ENCODE measurements around the gene ZNF785. TPM values are rescaled to one million over a fixed set of nuclear protein-coding genes. Genes with fewer than 3 reads are reported as not detected.

Gene ZNF785
- total and polyA plus RNA-seq, 2 experiments from 2014 or later: 4.9 to 7.1 TPM

DNA sequence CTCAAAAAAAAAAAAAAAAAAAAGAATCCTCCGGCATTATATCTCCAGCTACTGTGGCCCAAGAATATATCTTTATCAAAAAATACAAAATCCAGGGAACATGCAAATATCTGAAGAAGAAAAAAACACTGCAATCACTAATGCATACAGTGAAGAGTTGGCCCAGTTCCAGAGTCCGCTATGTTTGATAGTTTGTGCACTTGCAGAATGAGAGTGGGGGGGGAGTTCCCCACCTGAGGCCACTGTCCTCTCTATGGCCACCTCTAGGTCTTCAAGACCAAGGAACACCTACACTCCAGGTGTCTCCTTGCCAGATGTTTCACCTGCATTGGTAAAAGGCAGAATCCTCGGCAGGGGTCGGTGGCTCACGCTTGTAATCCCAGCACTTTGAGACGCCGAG is 4.0 kb downstream of the ZNF785 start (continued):
- TF ChIP-seq REST (IDR thresholded peaks at IDR 0.05; ENCODE audit: unreplicated experiment) (no peak), JUNB (IDR thresholded peaks at IDR 0.05; ENCODE audit: unreplicated experiment) (no peak), ZNF331 (CRISPR knock-in tag; IDR thresholded peaks at IDR 0.05; ENCODE audit: low read depth) (no peak), NANOG (IDR thresholded peaks at IDR 0.05; ENCODE audit: borderline replicate concordance) (no peak), CREB1 (CRISPR knock-in tag; IDR thresholded peaks at IDR 0.05; ENCODE audit: low read depth) (no peak), EZH2phosphoT487 (IDR thresholded peaks at IDR 0.05; ENCODE audit: unreplicated experiment) (no peak)

DNA sequence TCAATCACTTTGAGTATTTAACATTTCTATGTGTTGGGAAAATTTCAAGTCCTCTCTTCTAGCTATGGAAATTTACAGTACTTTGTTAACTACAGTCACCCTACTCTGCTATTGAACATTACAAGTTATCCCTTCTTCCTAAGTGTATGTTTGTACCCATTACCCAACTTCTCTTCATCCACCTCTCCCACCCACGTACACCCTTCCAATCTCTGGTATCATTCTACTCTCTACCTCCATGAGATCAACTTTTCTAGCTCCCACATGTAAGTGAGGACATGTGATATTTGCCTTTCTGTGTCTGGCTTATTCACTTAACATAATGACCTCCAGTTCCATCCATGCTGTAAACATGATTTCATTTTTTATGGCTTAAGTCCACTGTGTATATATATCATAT is 10.8 kb downstream of the ZNF785 start:
- DNase-seq (ENCODE audit: low spot score) (no peak), ATAC-seq (no peak)
- Mint-ChIP-seq H3K9me3 (no peaks in the 10 kb centered on the region), H3K27me3 (ENCODE audit: insufficient read depth, low read depth, poor library complexity) (peaks cover 6% of the 10 kb centered on the region), H3K27ac (no peak overlapping the region), H3K36me3 (ENCODE audit: low read depth) (peaks cover 10% of the 10 kb centered on the region; the same call in 2 of the 3 replicates), H3K4me3 (no peak overlapping the region), H3K4me1 (peaks cover 12% of the 10 kb centered on the region)
- peaks cover 7% of the 10 kb centered on the region; the same call in 1 of the 2 replicates for H4K20me1 ChIP-seq (replicated peaks; ENCODE audit: insufficient read depth)
- 0 out of 2 replicates have a peak, but pooled peaks cover 12% of the 10 kb centered on the region for H3F3A ChIP-seq (replicated peaks; ENCODE audit: low read depth)
- H3K4me2 ChIP-seq: no peak overlapping the region
- H3K4me3 ChIP-seq: no peak overlapping the region
- H3K36me3 ChIP-seq (ENCODE audit: insufficient read depth): no peaks in the 10 kb centered on the region
- no peaks in the 10 kb centered on the region for H3K27me3 ChIP-seq (ENCODE audit: insufficient read depth)
- TF ChIP-seq CTCF (conservative IDR thresholded peaks at IDR 0.05; ENCODE audit: low read depth in 2 of 2) (no peak), ZNF114 (CRISPR knock-in tag; IDR thresholded peaks at IDR 0.05) (no peak), POLR2AphosphoS5 (IDR thresholded peaks at IDR 0.05; ENCODE audit: low read depth) (no peak), STAT1 (IDR thresholded peaks at IDR 0.05; ENCODE audit: unreplicated experiment) (no peak), NANOG (IDR thresholded peaks at IDR 0.05; ENCODE audit: borderline replicate concordance) (no peak), JUNB (IDR thresholded peaks at IDR 0.05; ENCODE audit: unreplicated experiment) (no peak), REST (IDR thresholded peaks at IDR 0.05; ENCODE audit: unreplicated experiment) (no peak)
- no peaks in the 10 kb centered on the region; the same call in 1 of the 2 replicates for H3K79me2 ChIP-seq (replicated peaks; ENCODE audit: insufficient read depth)
- no peaks in the 10 kb centered on the region for H3K9me2 ChIP-seq (ENCODE audit: insufficient read depth)
- H2AFZ ChIP-seq: no peak overlapping the region
- no peak overlapping the region for H3K27ac ChIP-seq (ENCODE audit: low read depth)
- H3K4me1 ChIP-seq (ENCODE audit: insufficient read depth): peaks cover 13% of the 10 kb centered on the region
